ENCODE measurements around the gene VIL1. TPM values are rescaled to one million over a fixed set of nuclear protein-coding genes. Genes with fewer than 3 reads are reported as not detected.
A peak's percentile ranks its signal among the peaks of the same experiment; 100 is the strongest.

Gene VIL1
- total and polyA plus RNA-seq, 12 donors: 0.09 to 4.5 (median 0.43) TPM; not detected in 6

GRCh38 chr2:218406949-218407618 lies 11.8 kb upstream of the VIL1 start:
- Histone ChIP-seq H3K36me3 (replicated peaks in 1 of 2) (peaks cover 0 to 27% of the 10 kb centered on the region in 2 donors), H3K4me3 (peak overlapping the region in 3 of 4 donors; percentile 14 to 54 (median 25)), H3K27ac (peak overlapping the region; percentile 33 to 94 (median 63)), H3K27me3 (no peaks in the 10 kb centered on the region), H3K9me3 (replicated peaks in 1 of 3) (no peaks in the 10 kb centered on the region), H3K4me1 (replicated peaks in 1 of 2) (peaks cover 17 to 37% of the 10 kb centered on the region in 2 donors)
- 7 to 13% (median 8%) methylated on average over 11 to 13 of the region's 13 CpGs for WGBS, 4 donors
- intact Hi-C loops (cut with DNase I): loop anchor here in 1 of 2 donors (10.0 kb wide), 1 partner anchor 238 kb away; no protein-coding TSS in a partner anchor
- DNase-seq: peak; percentile 62 to 92 (median 71)
- TF ChIP-seq CTCF (IDR thresholded peaks at IDR 0.05) (no peak), POLR2A (IDR thresholded peaks at IDR 0.05) (no peak)

GRCh38 chr2:218407717-218408116 lies 11.2 kb upstream of the VIL1 start:
- Histone ChIP-seq H3K27me3 (no peaks in the 10 kb centered on the region), H3K4me3 (no peak overlapping the region), H3K27ac (peak overlapping the region in 1 of 5 donors; percentile 84), H3K4me1 (replicated peaks in 1 of 2) (peaks cover 17 to 30% of the 10 kb centered on the region in 2 donors), H3K36me3 (replicated peaks in 1 of 2) (peaks cover 0 to 21% of the 10 kb centered on the region in 2 donors), H3K9me3 (replicated peaks in 1 of 3) (no peaks in the 10 kb centered on the region)
- peak in 2 of 7 donors; percentile 24 to 47 for DNase-seq
- intact Hi-C loops (cut with DNase I): loop anchor here in 1 of 2 donors (10.0 kb wide), 1 partner anchor 237 kb away; no protein-coding TSS in a partner anchor
- TF ChIP-seq CTCF (IDR thresholded peaks at IDR 0.05) (no peak), POLR2A (IDR thresholded peaks at IDR 0.05) (no peak)
- 77 to 84% (median 81%) methylated on average over 8 of the region's 8 CpGs for WGBS, 4 donors

GRCh38 chr2:218418321-218418716 lies 604 bp upstream of the VIL1 start:
- Histone ChIP-seq H3K4me1 (replicated peaks in 1 of 2) (no peaks in the 10 kb centered on the region), H3K27ac (no peak overlapping the region), H3K9me3 (replicated peaks in 1 of 3) (no peaks in the 10 kb centered on the region), H3K4me3 (no peak overlapping the region), H3K27me3 (no peaks in the 10 kb centered on the region), H3K36me3 (replicated peaks in 1 of 2) (no peaks in the 10 kb centered on the region)
- 78 to 94% (median 89%) methylated on average over 3 to 5 of the region's 5 CpGs for WGBS, 4 donors
- DNase-seq: no peak
- no peak for TF ChIP-seq CTCF (IDR thresholded peaks at IDR 0.05)
- TF ChIP-seq POLR2A (IDR thresholded peaks at IDR 0.05): no peak
- intact Hi-C loops (cut with DNase I): loop anchor here in 1 of 2 donors (5.0 to 10.0 kb wide), 2 partner anchors 39 to 226 kb away; no protein-coding TSS in a partner anchor

- Histone ChIP-seq H3K27ac (no peak overlapping the region), H3K36me3 (replicated peaks in 1 of 2) (no peaks in the 10 kb centered on the region), H3K4me1 (replicated peaks in 1 of 2) (no peaks in the 10 kb centered on the region), H3K9me3 (replicated peaks in 1 of 3) (no peaks in the 10 kb centered on the region), H3K4me3 (no peak overlapping the region), H3K27me3 (no peaks in the 10 kb centered on the region)
- intact Hi-C loops (cut with DNase I): loop anchor here in 1 of 2 donors (5.0 to 10.0 kb wide), 2 partner anchors 38 to 225 kb away; no protein-coding TSS in a partner anchor
- TF ChIP-seq POLR2A (IDR thresholded peaks at IDR 0.05): no peak
- no peak for TF ChIP-seq CTCF (IDR thresholded peaks at IDR 0.05)
- no peak for DNase-seq
- 72 to 87% (median 82%) methylated on average over 7 of the region's 7 CpGs; no CpG with 5 or more reads in 1 of the 4 donors for WGBS, 4 donors
Observed at GRCh38 chr2:218419630-218420216, 800 bp downstream of the VIL1 start.

All from adrenal gland (tissue), 12 donors.